ENCODE data around the gene KIAA1671. TPM values are rescaled to one million over a fixed set of nuclear protein-coding genes. Genes with fewer than 3 reads are reported as not detected.

KIAA1671 gene
- total RNA-seq, 3 donors from 2014 or later, result 9.8 to 62.8 (median 36.4) TPM

DNA sequence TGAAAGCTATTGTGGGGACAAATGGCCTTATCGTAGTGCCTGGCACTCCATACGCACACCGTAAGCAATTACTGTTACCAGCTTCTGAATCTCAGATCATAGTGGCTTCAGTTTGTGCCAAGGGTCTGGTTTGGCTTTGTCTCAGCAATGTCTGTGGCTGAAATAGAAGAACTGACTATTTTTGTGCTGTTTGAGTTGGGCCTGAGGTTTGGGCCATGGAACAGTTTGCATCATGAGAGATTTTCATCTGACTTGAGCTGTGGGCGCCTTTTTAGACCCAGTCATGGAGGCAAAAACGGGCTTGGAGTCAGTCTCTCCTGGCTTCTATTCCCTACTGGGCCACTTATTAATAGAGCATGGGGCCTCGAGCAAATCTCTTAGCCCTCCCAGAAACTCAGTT, 126.1 kb downstream of the KIAA1671 start:
- Histone ChIP-seq H3K4me3 (no peak overlapping the region), H3K36me3 (no peaks in the 10 kb centered on the region), H3K27ac (peak overlapping the region in 1 of 2 donors; percentile 33), H3K4me1 (no peaks in the 10 kb centered on the region), H3K9me3 (no peaks in the 10 kb centered on the region), H3K27me3 (no peaks in the 10 kb centered on the region)
- DNase-seq (ENCODE audit: low spot score in 2 of 2), result no peak
- no peak for TF ChIP-seq POLR2AphosphoS5 (IDR thresholded peaks at IDR 0.05)
- TF ChIP-seq CTCF (IDR thresholded peaks at IDR 0.05), result no peak
- TF ChIP-seq POLR2A (IDR thresholded peaks at IDR 0.05), result no peak
- intact Hi-C loops (cut with DNase I; ENCODE audit: low total_unique reads), result no loop called here

DNA sequence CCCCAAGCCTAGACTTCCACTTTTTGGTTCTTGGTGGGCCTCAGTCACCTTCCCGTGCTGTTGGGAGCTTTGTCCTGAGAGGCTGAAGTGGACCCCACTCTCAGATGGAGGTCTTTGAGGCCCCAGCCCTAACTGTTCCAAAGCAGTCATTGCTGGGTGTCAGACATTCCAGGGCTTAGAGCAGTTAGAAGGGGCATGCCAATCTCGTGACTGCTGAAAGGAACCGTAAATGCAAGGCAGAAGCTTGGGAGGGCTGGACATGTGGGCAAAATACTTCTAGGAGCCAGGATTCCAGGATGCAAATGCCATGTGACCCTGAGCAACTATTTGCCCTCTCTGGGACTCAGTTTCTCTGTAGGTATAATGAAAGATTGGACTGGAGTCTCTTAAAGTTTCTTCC, 128.3 kb downstream of the KIAA1671 start:
- TF ChIP-seq POLR2A (IDR thresholded peaks at IDR 0.05) (no peak), CTCF (IDR thresholded peaks at IDR 0.05) (no peak), POLR2AphosphoS5 (IDR thresholded peaks at IDR 0.05) (no peak)
- DNase-seq (ENCODE audit: low spot score in 2 of 2), result no peak
- no peaks in the 10 kb centered on the region for H3K9me3 ChIP-seq
- no peaks in the 10 kb centered on the region for H3K4me1 ChIP-seq
- no peaks in the 10 kb centered on the region for H3K27me3 ChIP-seq
- no peak overlapping the region for H3K4me3 ChIP-seq
- no peak overlapping the region for H3K27ac ChIP-seq
- intact Hi-C loops (cut with DNase I; ENCODE audit: low total_unique reads), result no loop called here
- no peaks in the 10 kb centered on the region for H3K36me3 ChIP-seq

- Histone ChIP-seq H3K36me3 (no peaks in the 10 kb centered on the region), H3K4me3 (no peak overlapping the region), H3K9me3 (no peaks in the 10 kb centered on the region), H3K27ac (no peak overlapping the region), H3K4me1 (no peaks in the 10 kb centered on the region), H3K27me3 (no peaks in the 10 kb centered on the region)
- no peak for DNase-seq (ENCODE audit: low spot score in 2 of 2)
- intact Hi-C loops (cut with DNase I; ENCODE audit: low total_unique reads), result no loop called here
- TF ChIP-seq POLR2A (IDR thresholded peaks at IDR 0.05) (no peak), CTCF (IDR thresholded peaks at IDR 0.05) (peak in 2 of 3 donors; percentile 26 to 46)
These were observed 128.9 kb downstream of the KIAA1671 start for GRCh38 chr22:25081409-25081824.

DNA sequence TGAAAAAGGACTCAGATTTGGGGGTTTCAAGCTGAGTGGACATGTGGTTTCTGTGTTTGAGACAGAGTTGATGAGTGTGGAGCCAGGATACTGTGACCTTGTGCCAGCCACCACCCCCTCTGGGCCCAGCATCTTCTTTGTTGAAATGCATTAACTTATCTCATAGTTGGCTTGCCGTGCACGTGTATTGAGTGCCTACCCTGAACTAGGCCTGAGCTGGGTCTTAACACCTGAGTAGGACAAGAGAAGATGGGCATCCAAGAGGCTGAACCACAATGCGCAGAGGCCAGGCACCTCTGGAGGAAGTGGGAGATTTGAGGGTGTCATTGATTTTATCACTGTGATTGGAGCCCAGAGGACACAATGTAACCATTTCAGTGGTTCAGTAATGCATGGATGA, 129.6 kb downstream of the KIAA1671 start:
- Histone ChIP-seq H3K4me1 (no peaks in the 10 kb centered on the region), H3K36me3 (no peaks in the 10 kb centered on the region), H3K27ac (no peak overlapping the region), H3K4me3 (no peak overlapping the region), H3K27me3 (no peaks in the 10 kb centered on the region), H3K9me3 (no peaks in the 10 kb centered on the region)
- intact Hi-C loops (cut with DNase I; ENCODE audit: low total_unique reads), result no loop called here
- TF ChIP-seq CTCF (IDR thresholded peaks at IDR 0.05), result no peak
- no peak for DNase-seq (ENCODE audit: low spot score in 2 of 2)

GRCh38 chr22:25083056-25083806, 130.7 kb downstream of the KIAA1671 start:
- intact Hi-C loops (cut with DNase I; ENCODE audit: low total_unique reads), result no loop called here
- no peaks in the 10 kb centered on the region for H3K36me3 ChIP-seq
- DNase-seq (ENCODE audit: low spot score in 2 of 2), result no peak
- no peak overlapping the region for H3K4me3 ChIP-seq
- no peaks in the 10 kb centered on the region for H3K27me3 ChIP-seq
- TF ChIP-seq POLR2AphosphoS5 (IDR thresholded peaks at IDR 0.05) (no peak), CTCF (IDR thresholded peaks at IDR 0.05) (no peak), POLR2A (IDR thresholded peaks at IDR 0.05) (no peak)
- H3K9me3 ChIP-seq, result no peaks in the 10 kb centered on the region
- H3K27ac ChIP-seq, result peak overlapping the region; percentile 62 to 71
- H3K4me1 ChIP-seq, result no peaks in the 10 kb centered on the region

Data from breast epithelium (tissue), 4 donors.